Measurements from ENCODE around the gene TPO.

The TPO gene

GRCh38 chr2:1421731-1422130 is 8.5 kb downstream of the TPO start:
- H3K36me3 ChIP-seq (ENCODE audit: control insufficient read depth in 1 of 2, insufficient read depth in 2 of 2, low read length in 2 of 2) = no peaks in the 10 kb centered on the region
- H3K4me3 ChIP-seq (ENCODE audit: low read depth in 1 of 2, low read length in 2 of 2) = no peak overlapping the region
- H3K27me3 ChIP-seq (ENCODE audit: control insufficient read depth in 1 of 2, insufficient read depth in 2 of 2, low read length in 2 of 2) = no peaks in the 10 kb centered on the region
- H3K4me1 ChIP-seq (ENCODE audit: control insufficient read depth in 1 of 2, insufficient read depth in 2 of 2, low read length in 2 of 2) = no peaks in the 10 kb centered on the region
- no peak overlapping the region for H3K9ac ChIP-seq (ENCODE audit: low read depth in 1 of 2, low read length in 2 of 2)
- H3K27ac ChIP-seq (ENCODE audit: low read depth, low read length) = no peak overlapping the region
- H3K9me3 ChIP-seq (ENCODE audit: control insufficient read depth in 1 of 2, low read length in 2 of 2) = no peaks in the 10 kb centered on the region

- Histone ChIP-seq H3K27ac (ENCODE audit: low read depth, low read length) (no peak overlapping the region), H3K9me3 (ENCODE audit: control insufficient read depth in 1 of 2, low read length in 2 of 2) (no peaks in the 10 kb centered on the region)
Measured at GRCh38 chr2:1422131-1422530, 8.9 kb downstream of the TPO start.

GRCh38 chr2:1422716-1423285 is 9.5 kb downstream of the TPO start:
- no peaks in the 10 kb centered on the region for H3K9me3 ChIP-seq (ENCODE audit: control insufficient read depth in 1 of 2, low read length in 2 of 2)
- no peak overlapping the region for H3K9ac ChIP-seq (ENCODE audit: low read depth in 1 of 2, low read length in 2 of 2)
- no peaks in the 10 kb centered on the region for H3K27me3 ChIP-seq (ENCODE audit: control insufficient read depth in 1 of 2, insufficient read depth in 2 of 2, low read length in 2 of 2)

More at GRCh38 chr2:1422131-1422530, 8.9 kb downstream of the TPO start:
- Histone ChIP-seq H3K9ac (ENCODE audit: low read depth in 1 of 2, low read length in 2 of 2) (no peak overlapping the region), H3K4me1 (ENCODE audit: control insufficient read depth in 1 of 2, insufficient read depth in 2 of 2, low read length in 2 of 2) (no peaks in the 10 kb centered on the region), H3K36me3 (ENCODE audit: control insufficient read depth in 1 of 2, insufficient read depth in 2 of 2, low read length in 2 of 2) (no peaks in the 10 kb centered on the region), H3K27me3 (ENCODE audit: control insufficient read depth in 1 of 2, insufficient read depth in 2 of 2, low read length in 2 of 2) (no peaks in the 10 kb centered on the region), H3K4me3 (ENCODE audit: low read depth in 1 of 2, low read length in 2 of 2) (no peak overlapping the region)

GRCh38 chr2:1427086-1427485 is 13.8 kb downstream of the TPO start:
- no peak overlapping the region for H3K4me3 ChIP-seq (ENCODE audit: low read depth in 1 of 2, low read length in 2 of 2)
- no peak overlapping the region for H3K27ac ChIP-seq (ENCODE audit: low read depth, low read length)
- no peaks in the 10 kb centered on the region for H3K9me3 ChIP-seq (ENCODE audit: control insufficient read depth in 1 of 2, low read length in 2 of 2)
- H3K9ac ChIP-seq (ENCODE audit: low read depth in 1 of 2, low read length in 2 of 2) = no peak overlapping the region
- H3K4me1 ChIP-seq (ENCODE audit: control insufficient read depth in 1 of 2, insufficient read depth in 2 of 2, low read length in 2 of 2) = no peaks in the 10 kb centered on the region
- no peaks in the 10 kb centered on the region for H3K27me3 ChIP-seq (ENCODE audit: control insufficient read depth in 1 of 2, insufficient read depth in 2 of 2, low read length in 2 of 2)
- H3K36me3 ChIP-seq (ENCODE audit: control insufficient read depth in 1 of 2, insufficient read depth in 2 of 2, low read length in 2 of 2) = no peaks in the 10 kb centered on the region

More at GRCh38 chr2:1422716-1423285, 9.5 kb downstream of the TPO start:
- no peak overlapping the region for H3K4me3 ChIP-seq (ENCODE audit: low read depth in 1 of 2, low read length in 2 of 2)
- no peak overlapping the region for H3K27ac ChIP-seq (ENCODE audit: low read depth, low read length)
- no peaks in the 10 kb centered on the region for H3K36me3 ChIP-seq (ENCODE audit: control insufficient read depth in 1 of 2, insufficient read depth in 2 of 2, low read length in 2 of 2)
- no peaks in the 10 kb centered on the region for H3K4me1 ChIP-seq (ENCODE audit: control insufficient read depth in 1 of 2, insufficient read depth in 2 of 2, low read length in 2 of 2)

- Histone ChIP-seq H3K27me3 (ENCODE audit: control insufficient read depth in 1 of 2, insufficient read depth in 2 of 2, low read length in 2 of 2) (no peaks in the 10 kb centered on the region), H3K27ac (ENCODE audit: low read depth, low read length) (no peak overlapping the region), H3K4me1 (ENCODE audit: control insufficient read depth in 1 of 2, insufficient read depth in 2 of 2, low read length in 2 of 2) (no peaks in the 10 kb centered on the region), H3K36me3 (ENCODE audit: control insufficient read depth in 1 of 2, insufficient read depth in 2 of 2, low read length in 2 of 2) (no peaks in the 10 kb centered on the region), H3K9ac (ENCODE audit: low read depth in 1 of 2, low read length in 2 of 2) (no peak overlapping the region), H3K4me3 (ENCODE audit: low read depth in 1 of 2, low read length in 2 of 2) (no peak overlapping the region), H3K9me3 (ENCODE audit: control insufficient read depth in 1 of 2, low read length in 2 of 2) (no peaks in the 10 kb centered on the region)
Measured at GRCh38 chr2:1429895-1430294, 16.6 kb downstream of the TPO start.

GRCh38 chr2:1430491-1430890 is 17.2 kb downstream of the TPO start:
- no peak overlapping the region for H3K4me3 ChIP-seq (ENCODE audit: low read depth in 1 of 2, low read length in 2 of 2)
- no peak overlapping the region for H3K27ac ChIP-seq (ENCODE audit: low read depth, low read length)
- no peaks in the 10 kb centered on the region for H3K36me3 ChIP-seq (ENCODE audit: control insufficient read depth in 1 of 2, insufficient read depth in 2 of 2, low read length in 2 of 2)
- H3K9me3 ChIP-seq (ENCODE audit: control insufficient read depth in 1 of 2, low read length in 2 of 2) = no peaks in the 10 kb centered on the region
- no peak overlapping the region for H3K9ac ChIP-seq (ENCODE audit: low read depth in 1 of 2, low read length in 2 of 2)
- no peaks in the 10 kb centered on the region for H3K27me3 ChIP-seq (ENCODE audit: control insufficient read depth in 1 of 2, insufficient read depth in 2 of 2, low read length in 2 of 2)
- H3K4me1 ChIP-seq (ENCODE audit: control insufficient read depth in 1 of 2, insufficient read depth in 2 of 2, low read length in 2 of 2) = no peaks in the 10 kb centered on the region

GRCh38 chr2:1431886-1432400 is 18.7 kb downstream of the TPO start:
- Histone ChIP-seq H3K9ac (ENCODE audit: low read depth in 1 of 2, low read length in 2 of 2) (no peak overlapping the region), H3K27me3 (ENCODE audit: control insufficient read depth in 1 of 2, insufficient read depth in 2 of 2, low read length in 2 of 2) (no peaks in the 10 kb centered on the region), H3K36me3 (ENCODE audit: control insufficient read depth in 1 of 2, insufficient read depth in 2 of 2, low read length in 2 of 2) (no peaks in the 10 kb centered on the region), H3K4me3 (ENCODE audit: low read depth in 1 of 2, low read length in 2 of 2) (no peak overlapping the region), H3K9me3 (ENCODE audit: control insufficient read depth in 1 of 2, low read length in 2 of 2) (no peaks in the 10 kb centered on the region), H3K27ac (ENCODE audit: low read depth, low read length) (no peak overlapping the region), H3K4me1 (ENCODE audit: control insufficient read depth in 1 of 2, insufficient read depth in 2 of 2, low read length in 2 of 2) (no peaks in the 10 kb centered on the region)

- Histone ChIP-seq H3K27ac (ENCODE audit: low read depth, low read length) (no peak overlapping the region), H3K36me3 (ENCODE audit: control insufficient read depth in 1 of 2, insufficient read depth in 2 of 2, low read length in 2 of 2) (no peaks in the 10 kb centered on the region), H3K9me3 (ENCODE audit: control insufficient read depth in 1 of 2, low read length in 2 of 2) (no peaks in the 10 kb centered on the region), H3K4me1 (ENCODE audit: control insufficient read depth in 1 of 2, insufficient read depth in 2 of 2, low read length in 2 of 2) (no peaks in the 10 kb centered on the region), H3K4me3 (ENCODE audit: low read depth in 1 of 2, low read length in 2 of 2) (no peak overlapping the region), H3K9ac (ENCODE audit: low read depth in 1 of 2, low read length in 2 of 2) (no peak overlapping the region), H3K27me3 (ENCODE audit: control insufficient read depth in 1 of 2, insufficient read depth in 2 of 2, low read length in 2 of 2) (no peaks in the 10 kb centered on the region)
Measured at GRCh38 chr2:1432726-1433125, 19.5 kb downstream of the TPO start.

GRCh38 chr2:1436369-1436768 is 23.1 kb downstream of the TPO start:
- no peak overlapping the region for H3K4me3 ChIP-seq (ENCODE audit: low read depth in 1 of 2, low read length in 2 of 2)
- H3K9ac ChIP-seq (ENCODE audit: low read depth in 1 of 2, low read length in 2 of 2) = no peak overlapping the region
- H3K36me3 ChIP-seq (ENCODE audit: control insufficient read depth in 1 of 2, insufficient read depth in 2 of 2, low read length in 2 of 2) = no peaks in the 10 kb centered on the region

GRCh38 chr2:1437101-1437500 is 23.8 kb downstream of the TPO start:
- Histone ChIP-seq H3K4me3 (ENCODE audit: low read depth in 1 of 2, low read length in 2 of 2) (no peak overlapping the region), H3K9me3 (ENCODE audit: control insufficient read depth in 1 of 2, low read length in 2 of 2) (no peaks in the 10 kb centered on the region), H3K4me1 (ENCODE audit: control insufficient read depth in 1 of 2, insufficient read depth in 2 of 2, low read length in 2 of 2) (no peaks in the 10 kb centered on the region), H3K27me3 (ENCODE audit: control insufficient read depth in 1 of 2, insufficient read depth in 2 of 2, low read length in 2 of 2) (no peaks in the 10 kb centered on the region), H3K27ac (ENCODE audit: low read depth, low read length) (no peak overlapping the region), H3K36me3 (ENCODE audit: control insufficient read depth in 1 of 2, insufficient read depth in 2 of 2, low read length in 2 of 2) (no peaks in the 10 kb centered on the region), H3K9ac (ENCODE audit: low read depth in 1 of 2, low read length in 2 of 2) (no peak overlapping the region)

More at GRCh38 chr2:1436369-1436768, 23.1 kb downstream of the TPO start:
- H3K4me1 ChIP-seq (ENCODE audit: control insufficient read depth in 1 of 2, insufficient read depth in 2 of 2, low read length in 2 of 2) = no peaks in the 10 kb centered on the region
- H3K27ac ChIP-seq (ENCODE audit: low read depth, low read length) = no peak overlapping the region
- H3K9me3 ChIP-seq (ENCODE audit: control insufficient read depth in 1 of 2, low read length in 2 of 2) = no peaks in the 10 kb centered on the region
- no peaks in the 10 kb centered on the region for H3K27me3 ChIP-seq (ENCODE audit: control insufficient read depth in 1 of 2, insufficient read depth in 2 of 2, low read length in 2 of 2)

Measured in duodenal mucosa (tissue), 2 donors.